Neural cell (in vitro differentiated cells): ENCODE data around the gene ZNF503. TPM values are rescaled to one million over a fixed set of nuclear protein-coding genes. Genes with fewer than 3 reads are reported as not detected.

Experiments
- H2AFZ ChIP-seq: fragments of 200-600, 300-800 bp; sonication (generic), shearing (Covaris generic); 2 replicates; pipeline ENCODE4 v1.6.0; 2014; ENCODE audit warnings: low read depth, mild to moderate bottlenecking, antibody characterized with exemption, low read length, moderate library complexity
- H3F3A ChIP-seq: fragments of 200-600 bp; shearing (Covaris generic); 2 replicates; pipeline ENCODE4 v1.6.1; 2016; ENCODE audit warnings: mild to moderate bottlenecking, moderate library complexity, mixed read lengths, antibody characterized with exemption, low read length; ENCODE audit not compliant: insufficient read depth, poor library complexity, severe bottlenecking
- H3K27ac ChIP-seq: fragments of 200-600, 300-800 bp; sonication (generic), shearing (Covaris generic); 2 replicates; pipeline ENCODE4 v1.5.1; 2014; ENCODE audit warnings: mild to moderate bottlenecking, low read length, moderate library complexity
- H3K27me3 ChIP-seq: fragments of 300-800, 200-600 bp; sonication (generic), shearing (Covaris generic); 2 replicates; pipeline ENCODE4 v1.6.0; 2014; ENCODE audit warnings: mild to moderate bottlenecking, low read depth, low read length, moderate library complexity; ENCODE audit not compliant: insufficient read depth
- H3K36me3 ChIP-seq: fragments of 300-800, 200-600 bp; sonication (generic), shearing (Covaris generic); 2 replicates; pipeline ENCODE4 v1.5.1; 2014; ENCODE audit warnings: mild to moderate bottlenecking, antibody characterized with exemption, low read length, moderate library complexity; ENCODE audit not compliant: insufficient read depth
- H3K4me2 ChIP-seq: fragments of 300-800, 200-600 bp; sonication (generic), shearing (Covaris generic); 2 replicates; pipeline ENCODE4 v1.6.0; 2014; ENCODE audit warnings: mild to moderate bottlenecking, low read length
- H3K4me3 ChIP-seq: fragments of 300-800, 200-600 bp; sonication (generic), shearing (Covaris generic); 2 replicates; pipeline ENCODE4 v1.5.1; 2014; ENCODE audit warnings: mild to moderate bottlenecking, low read length, moderate library complexity
- H3K79me2 ChIP-seq: fragments of 200-600 bp; shearing (Covaris generic); replicated peaks from 2 replicates; pipeline ENCODE4 v1.6.0; 2014; ENCODE audit warnings: mild to moderate bottlenecking, low read length, moderate library complexity; ENCODE audit not compliant: insufficient read depth
- H3K9ac ChIP-seq: fragments of 300-800, 200-600 bp; sonication (generic), shearing (Covaris generic); 2 replicates; pipeline ENCODE4 v1.6.1; 2016; ENCODE audit warnings: mild to moderate bottlenecking, low read length, mixed read lengths
- H3K9me2 ChIP-seq: fragments of 200-600 bp; shearing (Covaris generic); 2 replicates; pipeline ENCODE4 v1.6.1; 2016; ENCODE audit warnings: mild to moderate bottlenecking, low read length, mixed read lengths; ENCODE audit not compliant: insufficient read depth
- H3K9me3 ChIP-seq: fragments of 200-600, 300-800 bp; sonication (generic), shearing (Covaris generic); 2 replicates; pipeline ENCODE4 v1.6.1; 2016; ENCODE audit warnings: mild to moderate bottlenecking, mixed run types, low read length, moderate library complexity, mixed read lengths
- H4K20me1 ChIP-seq: fragments of 200-600 bp; shearing (Covaris generic); 2 replicates; pipeline ENCODE4 v1.6.1; 2016; ENCODE audit warnings: mild to moderate bottlenecking, mixed run types; ENCODE audit not compliant: insufficient read depth
- EP300 ChIP-seq: fragments of 450-650 bp; conservative IDR thresholded peaks from 2 replicates; pipeline ENCODE4 v1.6.1; 2014; ENCODE audit warnings: antibody characterized with exemption, mild to moderate bottlenecking, moderate library complexity; ENCODE audit not compliant: poor library complexity, severe bottlenecking
- EZH2 ChIP-seq: fragments of 200-600, 300-800 bp; shearing (Covaris generic), sonication (generic); IDR thresholded peaks from 2 replicates; pipeline ENCODE4 v1.6.1; 2014; ENCODE audit warnings: antibody characterized with exemption, low read length, borderline replicate concordance, mild to moderate bottlenecking; ENCODE audit not compliant: insufficient read depth, poor library complexity, severe bottlenecking
- MXI1 ChIP-seq: fragments of 450-650 bp; conservative IDR thresholded peaks from 2 replicates; pipeline ENCODE4 v1.6.1; 2014; ENCODE audit warnings: antibody characterized with exemption, mild to moderate bottlenecking; ENCODE audit not compliant: poor library complexity, severe bottlenecking
- POLR2AphosphoS5 ChIP-seq: IDR thresholded peaks from 2 replicates; pipeline ENCODE4 v1.6.1; 2012
- RAD21 ChIP-seq: fragments of 450-650 bp; conservative IDR thresholded peaks from 2 replicates; pipeline ENCODE4 v1.6.1; 2014; ENCODE audit warnings: antibody characterized with exemption, mild to moderate bottlenecking, moderate library complexity
- SMC3 ChIP-seq: fragments of 450-650 bp; conservative IDR thresholded peaks from 2 replicates; pipeline ENCODE4 v1.6.1; 2014; ENCODE audit warnings: antibody characterized with exemption, mild to moderate bottlenecking, moderate library complexity; ENCODE audit not compliant: poor library complexity
- TAF1 ChIP-seq: IDR thresholded peaks from 2 replicates; pipeline ENCODE4 v1.6.1; 2012; ENCODE audit warnings: low read depth
- polyA plus RNA-seq: library from polyadenylated mRNA; depleted of rRNA; stranded (reverse); fragments of >200 nt; gene quantifications from 2 replicates; pipeline ENCODE4 v1.2.3, GENCODE V29; 2014
- TF ChIP-seq, protein P1 (sequence below): IDR thresholded peaks from 2 replicates; pipeline ENCODE4 v1.6.1; 2012; ENCODE audit warnings: borderline replicate concordance
- TF ChIP-seq, protein P2 (sequence below): fragments of 450-650 bp; IDR thresholded peaks from 2 replicates; pipeline ENCODE4 v1.5.1; 2014; ENCODE audit warnings: antibody characterized with exemption, mild to moderate bottlenecking, moderate library complexity; ENCODE audit not compliant: poor library complexity, severe bottlenecking

The ZNF503 gene
- polyA plus RNA-seq, 1 donor from 2014 or later: 41.4 TPM

DNA sequence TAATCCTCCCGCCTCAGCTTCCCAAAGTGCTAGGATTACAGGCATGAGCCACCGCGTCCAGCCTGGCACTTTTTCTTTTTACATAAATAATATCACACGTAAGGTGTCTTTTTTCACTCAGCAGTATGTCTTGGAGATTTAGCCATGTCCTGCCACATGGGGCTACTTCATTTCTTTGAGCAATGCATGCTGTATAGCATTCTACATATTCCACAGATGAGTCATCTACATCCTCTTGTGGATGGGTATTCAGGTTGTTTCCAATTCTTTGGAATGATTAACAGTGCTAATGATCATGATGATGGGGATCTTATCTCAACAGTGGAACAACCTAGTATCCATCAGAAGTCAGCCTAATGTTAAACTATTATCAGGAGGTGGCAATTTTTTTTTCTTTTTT is 50.8 kb downstream of the ZNF503 start:
- Histone ChIP-seq H3K36me3 (no peaks in the 10 kb centered on the region), H3K9me3 (no peaks in the 10 kb centered on the region), H3K27me3 (no peaks in the 10 kb centered on the region), H3K4me2 (no peak overlapping the region), H3K9me2 (no peaks in the 10 kb centered on the region), H4K20me1 (no peaks in the 10 kb centered on the region), H3K9ac (no peak overlapping the region), H3F3A (no peaks in the 10 kb centered on the region), H3K27ac (no peak overlapping the region), H3K79me2 (no peaks in the 10 kb centered on the region), H2AFZ (no peak overlapping the region), H3K4me3 (no peak overlapping the region)
- TF ChIP-seq, protein P1, sequence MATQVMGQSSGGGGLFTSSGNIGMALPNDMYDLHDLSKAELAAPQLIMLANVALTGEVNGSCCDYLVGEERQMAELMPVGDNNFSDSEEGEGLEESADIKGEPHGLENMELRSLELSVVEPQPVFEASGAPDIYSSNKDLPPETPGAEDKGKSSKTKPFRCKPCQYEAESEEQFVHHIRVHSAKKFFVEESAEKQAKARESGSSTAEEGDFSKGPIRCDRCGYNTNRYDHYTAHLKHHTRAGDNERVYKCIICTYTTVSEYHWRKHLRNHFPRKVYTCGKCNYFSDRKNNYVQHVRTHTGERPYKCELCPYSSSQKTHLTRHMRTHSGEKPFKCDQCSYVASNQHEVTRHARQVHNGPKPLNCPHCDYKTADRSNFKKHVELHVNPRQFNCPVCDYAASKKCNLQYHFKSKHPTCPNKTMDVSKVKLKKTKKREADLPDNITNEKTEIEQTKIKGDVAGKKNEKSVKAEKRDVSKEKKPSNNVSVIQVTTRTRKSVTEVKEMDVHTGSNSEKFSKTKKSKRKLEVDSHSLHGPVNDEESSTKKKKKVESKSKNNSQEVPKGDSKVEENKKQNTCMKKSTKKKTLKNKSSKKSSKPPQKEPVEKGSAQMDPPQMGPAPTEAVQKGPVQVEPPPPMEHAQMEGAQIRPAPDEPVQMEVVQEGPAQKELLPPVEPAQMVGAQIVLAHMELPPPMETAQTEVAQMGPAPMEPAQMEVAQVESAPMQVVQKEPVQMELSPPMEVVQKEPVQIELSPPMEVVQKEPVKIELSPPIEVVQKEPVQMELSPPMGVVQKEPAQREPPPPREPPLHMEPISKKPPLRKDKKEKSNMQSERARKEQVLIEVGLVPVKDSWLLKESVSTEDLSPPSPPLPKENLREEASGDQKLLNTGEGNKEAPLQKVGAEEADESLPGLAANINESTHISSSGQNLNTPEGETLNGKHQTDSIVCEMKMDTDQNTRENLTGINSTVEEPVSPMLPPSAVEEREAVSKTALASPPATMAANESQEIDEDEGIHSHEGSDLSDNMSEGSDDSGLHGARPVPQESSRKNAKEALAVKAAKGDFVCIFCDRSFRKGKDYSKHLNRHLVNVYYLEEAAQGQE: no peak
- TF ChIP-seq MXI1: no peak
- TF ChIP-seq, protein P2, sequence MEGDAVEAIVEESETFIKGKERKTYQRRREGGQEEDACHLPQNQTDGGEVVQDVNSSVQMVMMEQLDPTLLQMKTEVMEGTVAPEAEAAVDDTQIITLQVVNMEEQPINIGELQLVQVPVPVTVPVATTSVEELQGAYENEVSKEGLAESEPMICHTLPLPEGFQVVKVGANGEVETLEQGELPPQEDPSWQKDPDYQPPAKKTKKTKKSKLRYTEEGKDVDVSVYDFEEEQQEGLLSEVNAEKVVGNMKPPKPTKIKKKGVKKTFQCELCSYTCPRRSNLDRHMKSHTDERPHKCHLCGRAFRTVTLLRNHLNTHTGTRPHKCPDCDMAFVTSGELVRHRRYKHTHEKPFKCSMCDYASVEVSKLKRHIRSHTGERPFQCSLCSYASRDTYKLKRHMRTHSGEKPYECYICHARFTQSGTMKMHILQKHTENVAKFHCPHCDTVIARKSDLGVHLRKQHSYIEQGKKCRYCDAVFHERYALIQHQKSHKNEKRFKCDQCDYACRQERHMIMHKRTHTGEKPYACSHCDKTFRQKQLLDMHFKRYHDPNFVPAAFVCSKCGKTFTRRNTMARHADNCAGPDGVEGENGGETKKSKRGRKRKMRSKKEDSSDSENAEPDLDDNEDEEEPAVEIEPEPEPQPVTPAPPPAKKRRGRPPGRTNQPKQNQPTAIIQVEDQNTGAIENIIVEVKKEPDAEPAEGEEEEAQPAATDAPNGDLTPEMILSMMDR: no peak
- TF ChIP-seq SMC3: no peak
- no peak for TF ChIP-seq EP300
- TF ChIP-seq RAD21: no peak
- TF ChIP-seq TAF1: no peak
- TF ChIP-seq EZH2: no peak
- no peak for TF ChIP-seq POLR2AphosphoS5

Other genes starting within 250 kb of the ZNF503 start
- gene VDAC2, start 191.0 kb downstream of the ZNF503 start, polyA plus RNA-seq: 291 and 298 TPM in 2 replicates
- gene COMTD1, start 165.8 kb downstream of the ZNF503 start, polyA plus RNA-seq: 51.4 and 62.7 TPM in 2 replicates
- 5.6 and 8.4 TPM in 2 replicates for gene LRMDA, start 29.9 kb upstream of the ZNF503 start, polyA plus RNA-seq